ENCODE measurements around the gene SLC22A2. TPM values are rescaled to one million over a fixed set of nuclear protein-coding genes. Genes with fewer than 3 reads are reported as not detected.

Gene SLC22A2
- total and polyA plus RNA-seq, 2 donors (not counting 3 experiments of a cell fraction or from before 2014, with no cell fraction given) = not detected

DNA sequence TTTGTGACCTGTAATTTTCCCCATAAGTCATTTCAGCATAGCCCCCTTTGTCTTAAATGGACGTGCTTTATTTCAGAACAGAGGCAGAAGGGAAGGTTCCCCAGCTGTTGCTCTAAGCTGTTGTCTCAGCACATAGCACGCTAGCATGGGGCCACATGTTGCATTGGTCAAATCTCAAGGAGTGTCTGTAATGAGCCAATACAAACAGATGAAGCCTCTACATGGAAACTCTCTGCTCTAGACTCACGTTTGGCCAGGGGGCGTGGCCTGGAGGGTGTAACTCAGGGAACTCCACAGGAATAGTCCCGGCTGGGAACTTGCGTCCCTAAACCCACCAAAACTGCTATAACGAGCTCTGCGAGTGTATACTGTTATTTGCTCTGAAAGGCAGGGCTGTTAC is 35.2 kb upstream of the SLC22A2 start:
- FAIRE-seq (no peak), DNase-seq (ENCODE audit: low read depth, low spot score) (no peak)
- Histone ChIP-seq H4K20me1 (replicated peaks; ENCODE audit: control insufficient read depth, extremely low read depth, insufficient read depth, low read length) (no peaks in the 10 kb centered on the region), H3K4me3 (replicated peaks in 1 of 3; ENCODE audit: insufficient read depth in 1 of 3, low read depth in 1 of 3, low read length in 3 of 3) (no peak overlapping the region), H3K9me1 (replicated peaks; ENCODE audit: control insufficient read depth, extremely low read depth, insufficient read depth, low read length) (no peaks in the 10 kb centered on the region), H3K79me2 (ENCODE audit: control insufficient read depth, insufficient read depth, low read length) (no peaks in the 10 kb centered on the region), H3K36me3 (ENCODE audit: control insufficient read depth in 2 of 2, extremely low read depth in 1 of 2, insufficient read depth in 2 of 2, low read length in 2 of 2) (no peaks in the 10 kb centered on the region), H3K27ac (ENCODE audit: insufficient read depth, low read depth, low read length) (no peak overlapping the region), H3K4me2 (ENCODE audit: insufficient read depth, low read length) (no peak overlapping the region), H2AFZ (ENCODE audit: low read depth, low read length) (no peak overlapping the region), H3K4me1 (ENCODE audit: control insufficient read depth, extremely low read depth, insufficient read depth, low read length) (no peaks in the 10 kb centered on the region), H3K27me3 (ENCODE audit: control insufficient read depth in 2 of 2, insufficient read depth in 2 of 2, low read length in 2 of 2) (no peaks in the 10 kb centered on the region), H3K9ac (replicated peaks; ENCODE audit: extremely low read depth, insufficient read depth, low read length) (no peak overlapping the region), H3K9me3 (replicated peaks; ENCODE audit: control insufficient read depth, insufficient read depth, low read length) (peaks cover 3% of the 10 kb centered on the region)
- POLR2A ChIA-PET = no interaction called here
- TF ChIP-seq JUN (IDR thresholded peaks at IDR 0.05; ENCODE audit: borderline replicate concordance, insufficient read depth, insufficient read length, low read depth) (no peak), GATA2 (IDR thresholded peaks at IDR 0.05; ENCODE audit: insufficient read depth, insufficient read length, low read depth, low read length) (no peak)
- TF ChIP-seq, protein P1, sequence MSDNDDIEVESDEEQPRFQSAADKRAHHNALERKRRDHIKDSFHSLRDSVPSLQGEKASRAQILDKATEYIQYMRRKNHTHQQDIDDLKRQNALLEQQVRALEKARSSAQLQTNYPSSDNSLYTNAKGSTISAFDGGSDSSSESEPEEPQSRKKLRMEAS (IDR thresholded peaks at IDR 0.05; ENCODE audit: insufficient read depth, insufficient read length) = no peak
- dilution Hi-C loops (cut with MboI; ENCODE audit: extremely low pct_ligation_motif_present, low sequenced_read_pairs) = no loop called here
- CTCF ChIA-PET = no interaction called here
- BruUV-seq (replicated peaks) = no TSS peak
- intact Hi-C loops (cut with micrococcal nuclease) = no loop called here

DNA sequence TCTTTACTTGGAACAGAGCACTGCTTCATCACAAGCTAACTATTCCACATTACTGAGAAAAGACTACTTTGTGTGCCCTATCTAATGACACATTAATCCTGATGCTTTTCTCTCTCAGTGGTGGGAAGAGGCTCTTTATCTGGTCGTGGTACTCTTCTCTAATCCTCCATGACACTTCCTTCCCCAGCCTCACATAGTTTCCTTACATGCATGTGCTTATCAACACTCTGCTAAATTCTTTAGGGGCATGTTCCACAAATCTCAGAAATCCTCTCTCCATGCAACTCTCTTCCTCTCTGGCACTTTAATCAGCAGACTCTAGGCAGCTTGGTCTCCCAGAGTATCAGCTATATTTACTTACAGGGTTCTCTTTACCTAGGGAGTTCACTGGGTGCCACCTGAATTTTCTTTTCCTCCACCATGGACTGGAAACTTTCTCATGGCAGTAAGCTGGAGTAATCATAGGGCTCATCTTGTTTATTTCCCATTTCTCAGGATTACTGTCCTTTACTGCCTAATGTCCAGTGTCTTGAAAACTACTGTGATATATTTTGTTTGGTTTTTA is 27.0 kb upstream of the SLC22A2 start:
- no peaks in the 10 kb centered on the region for H3K9me3 ChIP-seq (replicated peaks; ENCODE audit: control insufficient read depth, insufficient read depth, low read length)
- H4K20me1 ChIP-seq (replicated peaks; ENCODE audit: control insufficient read depth, extremely low read depth, insufficient read depth, low read length) = no peaks in the 10 kb centered on the region
- FAIRE-seq (no peak), DNase-seq (ENCODE audit: low read depth, low spot score) (no peak)
- ChIA-PET POLR2A (no interaction called here), CTCF (no interaction called here)
- H2AFZ ChIP-seq (ENCODE audit: low read depth, low read length) = no peak overlapping the region
- H3K4me3 ChIP-seq (replicated peaks in 1 of 3; ENCODE audit: insufficient read depth in 1 of 3, low read depth in 1 of 3, low read length in 3 of 3) = no peak overlapping the region
- no peaks in the 10 kb centered on the region for H3K27me3 ChIP-seq (ENCODE audit: control insufficient read depth in 2 of 2, insufficient read depth in 2 of 2, low read length in 2 of 2)
- dilution Hi-C loops (cut with MboI; ENCODE audit: extremely low pct_ligation_motif_present, low sequenced_read_pairs) = no loop called here
- H3K9ac ChIP-seq (replicated peaks; ENCODE audit: extremely low read depth, insufficient read depth, low read length) = no peak overlapping the region
- no peaks in the 10 kb centered on the region for H3K9me1 ChIP-seq (replicated peaks; ENCODE audit: control insufficient read depth, extremely low read depth, insufficient read depth, low read length)
- TF ChIP-seq POLR2AphosphoS5 (IDR thresholded peaks at IDR 0.05; ENCODE audit: insufficient read depth, low read depth, low read length) = no peak
- TF ChIP-seq MYC (IDR thresholded peaks at IDR 0.05; ENCODE audit: low read depth, low read length) = no peak
- no peak for TF ChIP-seq GATA2 (IDR thresholded peaks at IDR 0.05; ENCODE audit: insufficient read depth, insufficient read length, low read depth, low read length)
- no peak for TF ChIP-seq EZH2 (IDR thresholded peaks at IDR 0.05; ENCODE audit: borderline replicate concordance, low read depth, low read length, severe bottlenecking)
- TF ChIP-seq, protein P2, sequence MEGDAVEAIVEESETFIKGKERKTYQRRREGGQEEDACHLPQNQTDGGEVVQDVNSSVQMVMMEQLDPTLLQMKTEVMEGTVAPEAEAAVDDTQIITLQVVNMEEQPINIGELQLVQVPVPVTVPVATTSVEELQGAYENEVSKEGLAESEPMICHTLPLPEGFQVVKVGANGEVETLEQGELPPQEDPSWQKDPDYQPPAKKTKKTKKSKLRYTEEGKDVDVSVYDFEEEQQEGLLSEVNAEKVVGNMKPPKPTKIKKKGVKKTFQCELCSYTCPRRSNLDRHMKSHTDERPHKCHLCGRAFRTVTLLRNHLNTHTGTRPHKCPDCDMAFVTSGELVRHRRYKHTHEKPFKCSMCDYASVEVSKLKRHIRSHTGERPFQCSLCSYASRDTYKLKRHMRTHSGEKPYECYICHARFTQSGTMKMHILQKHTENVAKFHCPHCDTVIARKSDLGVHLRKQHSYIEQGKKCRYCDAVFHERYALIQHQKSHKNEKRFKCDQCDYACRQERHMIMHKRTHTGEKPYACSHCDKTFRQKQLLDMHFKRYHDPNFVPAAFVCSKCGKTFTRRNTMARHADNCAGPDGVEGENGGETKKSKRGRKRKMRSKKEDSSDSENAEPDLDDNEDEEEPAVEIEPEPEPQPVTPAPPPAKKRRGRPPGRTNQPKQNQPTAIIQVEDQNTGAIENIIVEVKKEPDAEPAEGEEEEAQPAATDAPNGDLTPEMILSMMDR (IDR thresholded peaks at IDR 0.05; ENCODE audit: extremely low read depth in 1 of 2, insufficient read depth in 1 of 2, low read depth in 1 of 2, low read length in 2 of 2) = no peak
- TF ChIP-seq, protein P1 (IDR thresholded peaks at IDR 0.05; ENCODE audit: insufficient read depth, insufficient read length) = no peak
- no peak for TF ChIP-seq JUN (IDR thresholded peaks at IDR 0.05; ENCODE audit: borderline replicate concordance, insufficient read depth, insufficient read length, low read depth)
- intact Hi-C loops (cut with micrococcal nuclease) = no loop called here
- no TSS peak for BruUV-seq (replicated peaks)
- no peaks in the 10 kb centered on the region for H3K79me2 ChIP-seq (ENCODE audit: control insufficient read depth, insufficient read depth, low read length)
- H3K36me3 ChIP-seq (ENCODE audit: control insufficient read depth in 2 of 2, extremely low read depth in 1 of 2, insufficient read depth in 2 of 2, low read length in 2 of 2) = no peaks in the 10 kb centered on the region
- no peak overlapping the region for H3K4me2 ChIP-seq (ENCODE audit: insufficient read depth, low read length)
- no peaks in the 10 kb centered on the region for H3K4me1 ChIP-seq (ENCODE audit: control insufficient read depth, extremely low read depth, insufficient read depth, low read length)
- H3K27ac ChIP-seq (ENCODE audit: insufficient read depth, low read depth, low read length) = no peak overlapping the region

All from endothelial cell of umbilical vein (primary cell).